ENCODE data around the gene KLHL20.

GRCh38 chr1:173708787-173709186 is 6.0 kb upstream of the KLHL20 start:
- TF ChIP-seq, protein P1, sequence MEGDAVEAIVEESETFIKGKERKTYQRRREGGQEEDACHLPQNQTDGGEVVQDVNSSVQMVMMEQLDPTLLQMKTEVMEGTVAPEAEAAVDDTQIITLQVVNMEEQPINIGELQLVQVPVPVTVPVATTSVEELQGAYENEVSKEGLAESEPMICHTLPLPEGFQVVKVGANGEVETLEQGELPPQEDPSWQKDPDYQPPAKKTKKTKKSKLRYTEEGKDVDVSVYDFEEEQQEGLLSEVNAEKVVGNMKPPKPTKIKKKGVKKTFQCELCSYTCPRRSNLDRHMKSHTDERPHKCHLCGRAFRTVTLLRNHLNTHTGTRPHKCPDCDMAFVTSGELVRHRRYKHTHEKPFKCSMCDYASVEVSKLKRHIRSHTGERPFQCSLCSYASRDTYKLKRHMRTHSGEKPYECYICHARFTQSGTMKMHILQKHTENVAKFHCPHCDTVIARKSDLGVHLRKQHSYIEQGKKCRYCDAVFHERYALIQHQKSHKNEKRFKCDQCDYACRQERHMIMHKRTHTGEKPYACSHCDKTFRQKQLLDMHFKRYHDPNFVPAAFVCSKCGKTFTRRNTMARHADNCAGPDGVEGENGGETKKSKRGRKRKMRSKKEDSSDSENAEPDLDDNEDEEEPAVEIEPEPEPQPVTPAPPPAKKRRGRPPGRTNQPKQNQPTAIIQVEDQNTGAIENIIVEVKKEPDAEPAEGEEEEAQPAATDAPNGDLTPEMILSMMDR (IDR thresholded peaks at IDR 0.05; ENCODE audit: extremely low read depth in 1 of 2, insufficient read depth in 1 of 2, low read depth in 1 of 2, low read length in 2 of 2), result no peak
- TF ChIP-seq POLR2AphosphoS5 (IDR thresholded peaks at IDR 0.05; ENCODE audit: insufficient read depth, low read depth, low read length), result no peak
- no peak for TF ChIP-seq POLR2A (IDR thresholded peaks at IDR 0.05; ENCODE audit: low read depth, low read length)
- TF ChIP-seq, protein P2, sequence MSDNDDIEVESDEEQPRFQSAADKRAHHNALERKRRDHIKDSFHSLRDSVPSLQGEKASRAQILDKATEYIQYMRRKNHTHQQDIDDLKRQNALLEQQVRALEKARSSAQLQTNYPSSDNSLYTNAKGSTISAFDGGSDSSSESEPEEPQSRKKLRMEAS (IDR thresholded peaks at IDR 0.05; ENCODE audit: insufficient read depth, insufficient read length), result no peak
- no peak for TF ChIP-seq JUN (IDR thresholded peaks at IDR 0.05; ENCODE audit: borderline replicate concordance, insufficient read depth, insufficient read length, low read depth)
- no peak for TF ChIP-seq EZH2 (IDR thresholded peaks at IDR 0.05; ENCODE audit: borderline replicate concordance, low read depth, low read length, severe bottlenecking)

Data from endothelial cell of umbilical vein (primary cell).